LNCaP clone FGC (cell line): ENCODE measurements around the gene OR2AT4.

Experiments used
- DNase-seq: peaks from one replicate; pipeline ENCODE4 v3.0.0-alpha.2; 2011; ENCODE audit warnings: low read depth
- H3K4me3 ChIP-seq: 2 replicates; pipeline ENCODE4 v1.5.1; 2011; ENCODE audit warnings: mild to moderate bottlenecking, low read depth, low read length, control low read depth
- TF ChIP-seq, protein P1 (sequence below): IDR thresholded peaks from 2 replicates; pipeline ENCODE4 v1.5.1; 2012; ENCODE audit warnings: mild to moderate bottlenecking; ENCODE audit not compliant: control insufficient read depth, insufficient read depth; ENCODE audit errors: extremely low read depth

OR2AT4 gene

DNA sequence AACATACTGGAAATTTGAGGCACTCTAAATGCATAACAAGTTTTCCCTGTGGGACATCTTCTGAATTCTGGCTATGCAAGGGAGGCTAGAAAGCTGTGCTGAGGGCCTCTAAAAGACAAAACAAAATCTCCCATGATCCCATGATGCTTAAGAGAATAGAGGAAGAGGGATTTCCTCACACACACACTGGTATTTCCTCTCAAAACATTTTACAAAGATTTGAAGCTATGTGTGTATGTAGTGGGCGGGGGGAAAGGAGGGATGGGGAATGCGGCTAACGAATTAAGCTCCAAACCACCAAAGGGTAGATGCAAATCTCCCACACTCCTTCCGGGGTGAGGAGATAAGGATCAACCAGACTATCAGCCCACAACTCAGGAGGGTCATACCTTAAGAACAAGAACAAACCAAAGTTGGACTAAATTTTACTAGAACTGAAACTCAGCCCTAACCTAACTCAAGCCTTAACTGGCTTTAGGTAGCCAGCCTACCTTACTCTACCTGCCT lies 6.0 kb downstream of the OR2AT4 start:
- no peak overlapping the region for H3K4me3 ChIP-seq
- no peak for DNase-seq
- TF ChIP-seq, protein P1, sequence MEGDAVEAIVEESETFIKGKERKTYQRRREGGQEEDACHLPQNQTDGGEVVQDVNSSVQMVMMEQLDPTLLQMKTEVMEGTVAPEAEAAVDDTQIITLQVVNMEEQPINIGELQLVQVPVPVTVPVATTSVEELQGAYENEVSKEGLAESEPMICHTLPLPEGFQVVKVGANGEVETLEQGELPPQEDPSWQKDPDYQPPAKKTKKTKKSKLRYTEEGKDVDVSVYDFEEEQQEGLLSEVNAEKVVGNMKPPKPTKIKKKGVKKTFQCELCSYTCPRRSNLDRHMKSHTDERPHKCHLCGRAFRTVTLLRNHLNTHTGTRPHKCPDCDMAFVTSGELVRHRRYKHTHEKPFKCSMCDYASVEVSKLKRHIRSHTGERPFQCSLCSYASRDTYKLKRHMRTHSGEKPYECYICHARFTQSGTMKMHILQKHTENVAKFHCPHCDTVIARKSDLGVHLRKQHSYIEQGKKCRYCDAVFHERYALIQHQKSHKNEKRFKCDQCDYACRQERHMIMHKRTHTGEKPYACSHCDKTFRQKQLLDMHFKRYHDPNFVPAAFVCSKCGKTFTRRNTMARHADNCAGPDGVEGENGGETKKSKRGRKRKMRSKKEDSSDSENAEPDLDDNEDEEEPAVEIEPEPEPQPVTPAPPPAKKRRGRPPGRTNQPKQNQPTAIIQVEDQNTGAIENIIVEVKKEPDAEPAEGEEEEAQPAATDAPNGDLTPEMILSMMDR, result no peak

DNA sequence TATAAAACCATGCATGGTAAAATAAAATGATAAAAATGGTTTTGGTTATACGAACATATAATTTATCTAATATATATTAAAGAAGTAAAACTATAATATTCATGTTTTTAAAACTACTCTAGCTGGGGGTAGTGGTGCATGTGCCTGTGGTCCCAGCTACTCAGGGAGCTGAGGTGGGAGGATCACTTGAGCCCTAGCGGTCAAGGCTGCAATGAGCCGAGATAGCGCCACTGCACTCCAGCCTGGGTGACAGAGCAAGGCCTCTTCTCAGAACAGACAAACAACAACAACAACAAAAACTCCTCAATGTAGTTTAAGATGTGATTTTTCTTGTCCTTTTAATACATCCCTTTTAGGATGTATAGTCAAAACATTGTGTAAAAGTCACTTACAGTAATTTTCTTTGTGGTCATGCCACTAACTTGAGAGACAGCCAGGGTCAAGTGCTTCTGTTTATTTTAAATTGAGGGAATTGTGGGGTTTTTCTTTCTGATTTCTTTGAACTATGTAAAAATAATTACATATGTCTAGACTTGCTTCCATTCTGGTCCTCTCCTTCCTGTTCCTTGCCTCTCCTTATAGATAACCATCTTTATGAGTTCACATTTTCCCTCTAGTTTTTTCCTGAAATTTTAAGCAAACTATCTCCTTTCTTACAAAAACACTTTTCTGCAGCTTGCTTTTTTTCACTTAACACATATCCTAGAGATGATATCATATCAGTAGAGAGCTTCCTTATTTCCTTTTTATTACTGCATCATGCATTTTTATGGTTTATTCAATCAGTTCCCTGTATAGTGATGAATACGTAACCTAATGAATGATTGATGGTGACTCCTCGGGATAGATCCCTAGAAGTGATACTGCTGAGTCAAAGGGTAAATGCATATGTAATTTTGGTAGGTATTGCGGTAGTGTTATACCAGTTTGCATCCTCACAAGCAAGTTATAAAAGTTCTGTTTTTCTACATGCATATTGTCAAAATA lies 9.1 kb downstream of the OR2AT4 start:
- TF ChIP-seq, protein P1, result no peak
- H3K4me3 ChIP-seq, result no peak overlapping the region
- no peak for DNase-seq

DNA sequence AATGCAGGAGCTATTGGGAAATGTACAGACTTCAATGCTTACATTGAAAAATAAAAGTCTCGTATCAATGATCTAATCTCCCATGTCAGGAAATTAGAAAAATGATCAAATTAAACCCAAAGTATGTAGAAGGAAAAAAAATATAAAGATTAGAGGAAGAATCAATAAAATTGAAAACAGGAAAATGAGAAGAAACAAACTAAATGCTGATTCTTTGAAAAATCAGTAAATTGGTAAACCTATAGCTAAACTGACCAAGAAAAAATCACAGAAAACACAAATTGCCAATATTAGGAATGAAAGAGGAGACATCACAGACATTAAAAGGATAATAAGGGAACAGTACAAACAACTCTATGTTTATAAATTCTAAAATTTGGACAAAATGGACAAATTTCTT lies 11.8 kb downstream of the OR2AT4 start:
- no peak for DNase-seq
- TF ChIP-seq, protein P1, result no peak
- no peak overlapping the region for H3K4me3 ChIP-seq

DNA sequence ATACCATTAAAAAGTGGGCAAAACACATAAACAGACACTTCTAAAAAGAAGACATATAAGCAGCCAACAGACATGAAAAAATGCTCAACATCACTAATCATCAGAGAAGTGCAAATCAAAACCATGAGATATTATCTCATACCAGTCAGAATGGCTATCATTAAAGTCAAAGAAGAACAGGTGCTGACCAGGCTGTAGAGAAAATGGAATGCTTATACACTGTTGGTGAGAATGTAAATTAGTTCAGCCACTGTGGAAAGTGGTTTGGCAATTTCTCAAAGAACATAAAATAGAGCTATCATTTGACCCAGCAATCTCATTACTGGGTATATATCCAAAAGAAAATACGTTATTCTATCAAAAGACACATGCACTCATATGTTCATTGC lies 13.5 kb downstream of the OR2AT4 start:
- no peak overlapping the region for H3K4me3 ChIP-seq
- no peak for DNase-seq
- TF ChIP-seq, protein P1, result no peak

DNA sequence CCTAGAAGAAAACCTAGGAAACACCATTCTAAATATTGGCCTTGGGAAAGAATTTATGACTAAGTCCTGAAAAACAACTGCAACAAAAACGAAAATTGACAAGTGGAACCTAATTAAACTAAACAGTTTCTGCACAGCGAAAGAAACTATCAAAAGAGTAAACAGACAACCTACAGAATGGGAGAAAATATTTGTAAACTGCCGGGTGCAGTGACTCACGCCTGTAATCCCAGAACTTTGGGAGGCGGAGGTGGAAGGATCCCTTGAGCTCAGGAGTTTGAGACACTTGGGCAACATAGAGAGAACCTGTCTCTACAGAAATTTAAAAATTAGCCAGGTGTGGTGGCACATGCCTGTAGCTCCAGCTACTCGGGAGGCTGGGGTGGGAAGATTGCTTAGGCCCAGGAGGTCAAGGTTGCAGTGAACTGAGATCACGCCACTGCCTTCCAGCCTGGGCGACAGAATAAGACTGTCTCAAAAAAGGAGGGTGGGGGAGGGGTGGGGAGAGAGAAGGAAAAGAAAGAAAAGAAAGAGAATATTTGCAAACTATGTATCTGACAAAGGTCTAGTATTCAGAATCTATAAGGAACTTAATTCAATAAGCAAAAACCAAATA lies 14.0 kb downstream of the OR2AT4 start:
- TF ChIP-seq, protein P1, result no peak
- no peak overlapping the region for H3K4me3 ChIP-seq
- no peak for DNase-seq

DNA sequence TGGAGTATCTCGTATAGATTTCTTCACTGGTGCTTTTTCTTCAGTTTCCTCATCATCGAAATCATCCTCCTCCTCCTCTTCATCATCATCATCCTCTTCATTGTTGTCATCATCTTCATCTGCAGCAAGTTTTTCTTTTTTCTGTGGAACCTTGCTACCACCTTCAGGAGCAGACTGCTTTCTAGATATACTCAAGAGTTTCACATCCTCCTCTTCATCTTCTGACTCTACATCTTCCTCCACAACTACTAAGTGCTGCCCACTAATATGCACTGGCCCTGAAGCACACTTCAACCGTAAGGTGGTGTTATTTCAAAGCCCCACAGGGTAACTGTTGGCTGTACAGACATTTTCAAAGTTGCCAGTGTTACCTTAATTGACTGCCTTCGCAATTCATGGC lies 17.1 kb downstream of the OR2AT4 start:
- H3K4me3 ChIP-seq, result no peak overlapping the region
- no peak for DNase-seq
- TF ChIP-seq, protein P1, result no peak

DNA sequence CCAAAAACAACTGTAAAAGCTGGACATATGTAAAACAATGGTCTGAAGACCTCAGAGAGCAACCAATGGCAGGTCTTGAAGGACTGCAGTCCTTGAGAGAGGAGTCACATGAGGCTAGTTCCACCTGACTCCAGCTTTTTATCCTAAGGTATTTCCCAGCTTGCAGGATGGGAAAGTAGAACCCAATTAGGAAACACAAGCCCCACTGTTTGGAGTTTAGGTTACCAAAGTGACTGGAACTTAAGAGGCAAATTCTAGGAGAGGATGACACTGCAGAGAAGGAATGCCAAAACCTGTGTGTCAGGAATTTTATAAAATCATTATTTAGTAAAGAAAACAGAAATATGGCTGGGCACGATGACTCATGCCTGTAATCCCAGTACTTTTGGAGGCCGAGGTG lies 18.4 kb downstream of the OR2AT4 start:
- TF ChIP-seq, protein P1, result no peak
- no peak for DNase-seq
- no peak overlapping the region for H3K4me3 ChIP-seq
